Measurements from ENCODE around the gene MDN1.

DNA sequence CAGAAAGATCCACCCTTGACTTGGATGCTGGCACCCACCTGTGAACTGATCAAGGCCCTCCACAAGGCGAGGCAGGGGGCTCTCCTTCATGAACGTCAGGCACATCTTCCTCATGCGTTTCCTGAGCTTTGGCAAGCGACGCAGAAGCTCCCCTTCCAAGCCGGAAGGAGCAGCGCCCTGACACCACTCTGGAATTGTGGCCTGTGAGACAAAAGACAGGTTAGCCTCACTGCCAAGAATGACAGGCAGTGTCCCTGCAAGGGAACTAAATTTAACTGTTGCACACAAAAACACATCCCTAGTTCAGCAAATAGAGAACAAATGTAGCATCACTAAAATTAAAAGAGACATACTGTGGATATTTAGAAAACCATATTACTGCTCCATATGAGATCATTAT, 139.0 kb downstream of the MDN1 start:
- TF ChIP-seq, protein P1, sequence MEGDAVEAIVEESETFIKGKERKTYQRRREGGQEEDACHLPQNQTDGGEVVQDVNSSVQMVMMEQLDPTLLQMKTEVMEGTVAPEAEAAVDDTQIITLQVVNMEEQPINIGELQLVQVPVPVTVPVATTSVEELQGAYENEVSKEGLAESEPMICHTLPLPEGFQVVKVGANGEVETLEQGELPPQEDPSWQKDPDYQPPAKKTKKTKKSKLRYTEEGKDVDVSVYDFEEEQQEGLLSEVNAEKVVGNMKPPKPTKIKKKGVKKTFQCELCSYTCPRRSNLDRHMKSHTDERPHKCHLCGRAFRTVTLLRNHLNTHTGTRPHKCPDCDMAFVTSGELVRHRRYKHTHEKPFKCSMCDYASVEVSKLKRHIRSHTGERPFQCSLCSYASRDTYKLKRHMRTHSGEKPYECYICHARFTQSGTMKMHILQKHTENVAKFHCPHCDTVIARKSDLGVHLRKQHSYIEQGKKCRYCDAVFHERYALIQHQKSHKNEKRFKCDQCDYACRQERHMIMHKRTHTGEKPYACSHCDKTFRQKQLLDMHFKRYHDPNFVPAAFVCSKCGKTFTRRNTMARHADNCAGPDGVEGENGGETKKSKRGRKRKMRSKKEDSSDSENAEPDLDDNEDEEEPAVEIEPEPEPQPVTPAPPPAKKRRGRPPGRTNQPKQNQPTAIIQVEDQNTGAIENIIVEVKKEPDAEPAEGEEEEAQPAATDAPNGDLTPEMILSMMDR (IDR thresholded peaks at IDR 0.05) = no peak
- TF ChIP-seq EZH2 (IDR thresholded peaks at IDR 0.05; ENCODE audit: borderline replicate concordance, insufficient read depth, low read depth, low read length, poor library complexity, severe bottlenecking) = no peak
